ENCODE data around the gene MDH1B.
"Not testable (repeated sequence)": the region's sequence is repeated elsewhere in the genome, so short reads cannot be mapped to it uniquely, and the experiment has no call there.

The MDH1B gene

DNA sequence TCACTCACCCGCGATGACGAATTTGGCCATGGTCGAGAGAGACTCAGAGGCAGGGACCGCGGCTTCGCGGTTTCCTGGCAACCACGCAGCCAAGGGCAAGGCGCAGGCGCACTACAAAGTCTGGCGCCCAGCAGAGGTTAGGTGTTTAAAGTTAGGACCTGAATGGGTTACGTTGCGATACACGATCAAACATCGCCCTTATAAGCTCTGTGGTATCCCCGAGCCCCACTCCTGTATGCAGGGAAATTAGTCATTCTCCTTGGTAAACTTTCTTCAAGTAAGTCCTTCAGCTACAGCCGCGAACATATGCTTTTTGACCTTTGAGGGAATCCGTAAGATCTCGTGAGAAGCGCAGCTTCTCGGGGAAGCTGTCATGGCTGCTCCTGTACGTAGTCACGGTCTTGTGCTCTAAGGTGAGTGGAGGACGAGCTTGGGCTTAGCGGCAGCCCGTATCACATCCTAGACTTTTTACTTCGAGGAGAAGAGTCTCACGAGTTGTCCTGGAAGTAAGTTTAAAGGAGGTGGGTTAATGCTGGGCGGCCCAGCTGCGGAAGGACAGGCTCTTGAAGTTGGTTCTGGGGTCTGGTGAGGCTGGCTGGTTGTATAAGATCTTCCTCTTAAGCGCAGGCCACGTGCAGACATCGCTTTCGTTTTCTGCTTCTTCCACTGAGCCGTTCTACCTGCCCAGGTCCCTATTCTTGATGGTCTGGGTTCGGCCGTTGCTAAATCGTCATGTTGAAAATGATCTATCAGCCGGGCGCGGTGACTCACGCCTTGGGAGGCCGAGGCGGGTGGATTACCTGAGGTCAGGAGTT, at the start of gene MDH1B, which contains the start of gene FASTKD2:
Gene MDH1B (minus strand): TSS at position 87 of the 815 bp plus-strand sequence. CDS start 57 bp downstream, at position 30.
Gene FASTKD2 (plus strand): TSS at position 365 of the 815 bp plus-strand sequence. CDS start 1,088 bp downstream, outside the sequence.
- peak; percentile 75 for DNase-seq

DNA sequence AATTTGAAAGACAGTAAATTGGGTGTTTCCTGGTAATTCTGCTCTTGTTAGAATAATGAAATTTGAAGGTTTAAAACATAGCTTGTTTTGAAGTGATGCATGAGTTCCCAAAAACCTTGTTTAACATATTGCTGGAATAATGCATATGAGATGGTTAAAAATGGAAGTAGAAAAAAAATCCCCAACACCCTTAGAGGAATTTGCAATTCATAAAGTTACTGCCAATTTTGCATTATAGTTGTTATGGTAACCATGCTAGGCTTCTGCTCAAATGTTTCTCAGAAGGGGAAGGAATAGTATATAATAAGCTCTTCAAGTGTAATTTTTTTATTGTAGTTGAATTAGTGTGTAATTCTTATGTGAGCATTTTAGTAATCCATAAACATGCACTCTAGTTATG, 49.4 kb upstream of the MDH1B start:
- DNase-seq = no peak

DNA sequence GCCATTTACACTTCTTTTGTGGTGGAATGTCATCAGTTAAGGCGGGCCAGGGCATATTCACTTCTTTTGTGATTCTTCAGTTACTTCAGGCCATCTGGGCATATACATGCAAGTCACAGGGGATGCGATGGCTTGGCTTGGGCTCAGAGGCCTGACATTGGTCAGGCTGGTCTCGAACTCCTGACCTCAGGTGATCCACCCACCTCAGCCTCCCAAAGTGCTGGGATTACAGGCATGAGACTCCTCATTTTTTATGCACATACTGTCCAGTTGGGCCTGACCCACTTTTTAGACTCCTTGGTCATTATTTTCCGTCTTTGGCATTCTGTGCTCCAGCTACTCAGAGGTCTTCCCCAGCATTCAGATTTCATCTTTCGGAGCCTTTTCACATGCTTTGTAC, 47.3 kb upstream of the MDH1B start:
- DNase-seq = not testable (repeated sequence)

DNA sequence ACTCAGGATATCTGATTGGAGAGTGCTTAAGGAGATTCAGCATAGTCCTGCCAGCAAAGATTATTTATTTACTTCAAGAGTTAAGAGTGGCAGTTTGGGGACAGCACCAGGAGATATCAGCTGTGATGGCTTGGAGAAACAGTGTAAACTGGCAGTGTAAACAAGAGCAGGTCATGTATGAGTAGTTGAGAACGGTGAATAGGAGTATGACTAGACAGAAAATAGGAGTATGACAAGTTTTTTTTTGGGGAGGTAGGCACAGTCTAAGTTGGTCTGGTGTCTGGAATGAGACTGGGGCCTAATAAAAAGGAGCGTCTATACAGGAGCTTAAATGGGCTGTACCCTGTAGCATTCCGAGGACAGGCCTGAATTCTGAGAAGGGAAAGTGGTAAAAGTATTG, 42.5 kb upstream of the MDH1B start:
- not testable (repeated sequence) for DNase-seq

DNA sequence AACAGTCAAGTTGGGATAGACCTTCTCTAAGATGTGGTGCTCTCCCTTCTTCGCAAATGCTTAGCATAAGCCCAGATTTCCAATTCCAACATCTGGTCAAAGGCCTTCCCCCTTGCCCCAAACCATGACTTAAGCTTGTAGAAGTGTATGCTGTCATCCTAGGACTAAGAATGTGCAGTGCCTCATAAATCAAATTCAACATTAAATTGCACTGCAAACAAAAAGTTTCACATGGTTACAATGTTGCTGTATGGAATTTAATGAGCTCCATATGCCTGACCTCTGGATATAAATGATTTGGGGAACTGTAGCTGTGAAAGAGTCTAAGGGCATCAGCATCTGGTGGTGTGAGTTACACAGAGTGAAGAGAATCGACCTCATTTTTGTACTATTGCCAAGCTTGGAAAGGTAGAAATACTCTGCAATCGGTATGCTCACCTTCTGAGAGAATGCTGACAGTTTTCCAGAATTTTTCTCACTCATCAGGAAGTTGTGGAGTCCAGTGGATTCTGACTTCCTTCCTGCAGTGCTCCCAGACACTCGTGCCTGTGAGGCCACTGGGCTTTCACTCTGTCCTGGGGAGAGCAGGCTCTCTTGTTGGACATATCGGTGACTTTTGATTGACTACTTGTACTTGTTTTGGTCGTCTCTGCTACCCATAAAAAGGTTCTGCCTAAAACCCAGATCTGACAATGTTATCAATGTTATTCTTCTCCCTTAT, 40.9 kb upstream of the MDH1B start:
- peak; percentile 70 for DNase-seq

DNA sequence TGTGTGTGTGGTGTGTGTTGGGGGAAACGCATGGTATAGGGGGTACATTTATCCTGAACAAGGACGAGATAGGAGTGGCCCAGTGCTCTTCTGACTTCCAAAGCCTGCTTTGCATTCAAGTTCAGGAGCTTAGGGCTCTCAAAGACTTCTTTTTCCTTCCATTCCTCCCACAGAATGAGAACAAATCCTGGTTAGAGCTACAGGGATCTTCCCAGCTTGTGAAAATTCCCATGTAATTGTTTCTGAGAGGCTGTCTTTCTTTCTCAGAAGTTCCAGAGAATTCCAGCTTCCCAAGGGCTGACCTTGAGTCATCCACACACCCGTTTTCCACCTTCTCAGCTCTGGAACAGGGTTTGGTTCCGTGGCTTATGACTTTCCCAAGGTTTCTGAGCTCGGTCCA, 39.2 kb upstream of the MDH1B start:
- DNase-seq = no peak

DNA sequence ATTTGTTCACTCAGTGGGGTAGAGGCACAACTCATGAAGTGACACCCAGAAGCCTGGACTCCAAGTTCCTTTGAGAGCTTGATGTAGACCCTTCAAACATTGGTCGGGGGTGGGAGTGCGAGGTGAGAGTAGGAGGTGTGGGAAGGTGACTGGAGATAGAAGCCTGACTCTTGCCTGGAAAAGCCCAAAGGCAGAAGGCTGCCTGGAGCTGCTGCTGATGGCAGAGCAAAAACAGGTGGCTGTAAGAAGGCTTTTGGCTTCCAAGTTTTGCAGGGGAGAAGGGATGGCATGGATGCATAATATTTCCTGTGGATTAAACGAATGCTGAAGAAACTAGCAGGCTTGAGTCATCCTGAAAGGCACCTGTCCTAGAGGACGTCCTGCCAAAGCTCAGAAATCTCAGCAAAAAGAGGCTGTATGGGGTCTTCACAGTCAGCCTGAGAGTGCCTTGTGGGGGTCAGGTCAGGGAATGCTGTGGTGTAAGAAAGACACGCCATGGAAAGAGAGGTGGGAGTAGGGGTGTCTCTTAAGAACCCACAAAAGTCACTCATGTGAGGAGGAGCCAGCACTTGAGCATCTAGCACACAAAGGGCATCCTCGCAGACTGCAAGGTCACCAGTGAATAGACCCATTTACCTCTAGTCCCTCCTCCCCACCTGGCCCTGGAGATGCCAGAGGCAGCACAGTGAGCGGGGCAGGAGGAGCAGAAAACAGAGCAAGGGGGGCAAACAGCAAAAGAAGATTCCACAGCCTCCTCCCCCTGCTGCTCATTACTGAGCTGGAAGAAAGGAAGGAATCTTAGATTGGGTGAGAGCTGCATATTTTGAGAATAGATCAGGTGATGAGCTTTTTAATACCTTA, 37.8 kb upstream of the MDH1B start:
- no peak for DNase-seq

DNA sequence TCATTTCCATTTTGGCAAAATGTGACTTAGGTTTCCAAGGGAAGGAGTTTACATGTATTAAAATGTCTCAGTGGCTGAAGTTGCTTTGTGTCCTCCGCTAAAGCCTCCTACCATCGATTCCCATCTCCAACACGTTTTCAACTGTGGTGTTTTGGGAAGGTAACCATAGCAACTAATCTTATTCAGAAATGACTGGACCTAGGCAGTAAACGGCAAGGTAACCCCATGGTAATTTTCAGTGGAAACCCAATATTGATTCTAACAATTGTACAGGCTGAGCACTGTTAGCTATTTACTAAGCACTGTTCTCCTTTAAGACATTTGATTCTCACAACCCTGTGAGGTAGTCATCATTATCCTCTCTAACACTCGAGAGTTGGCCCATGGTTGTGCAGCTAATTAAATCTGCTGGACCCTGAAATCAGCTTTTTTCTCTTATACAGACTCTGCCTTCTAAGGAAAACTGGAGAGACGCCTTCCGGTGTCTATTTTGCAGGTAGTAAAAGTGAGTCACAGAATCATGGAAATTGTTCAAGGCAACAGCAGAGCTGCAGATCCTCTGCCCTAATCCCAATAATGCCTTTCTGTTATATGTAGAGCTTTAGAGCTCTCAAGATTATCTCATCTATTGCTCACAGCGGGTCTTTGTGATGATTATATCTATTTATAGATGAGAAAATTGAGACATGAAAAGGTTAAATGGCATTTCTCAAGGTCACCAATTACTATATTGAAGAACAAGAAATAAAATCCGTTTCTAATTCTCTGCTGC, 36.5 kb upstream of the MDH1B start:
- no peak for DNase-seq

DNA sequence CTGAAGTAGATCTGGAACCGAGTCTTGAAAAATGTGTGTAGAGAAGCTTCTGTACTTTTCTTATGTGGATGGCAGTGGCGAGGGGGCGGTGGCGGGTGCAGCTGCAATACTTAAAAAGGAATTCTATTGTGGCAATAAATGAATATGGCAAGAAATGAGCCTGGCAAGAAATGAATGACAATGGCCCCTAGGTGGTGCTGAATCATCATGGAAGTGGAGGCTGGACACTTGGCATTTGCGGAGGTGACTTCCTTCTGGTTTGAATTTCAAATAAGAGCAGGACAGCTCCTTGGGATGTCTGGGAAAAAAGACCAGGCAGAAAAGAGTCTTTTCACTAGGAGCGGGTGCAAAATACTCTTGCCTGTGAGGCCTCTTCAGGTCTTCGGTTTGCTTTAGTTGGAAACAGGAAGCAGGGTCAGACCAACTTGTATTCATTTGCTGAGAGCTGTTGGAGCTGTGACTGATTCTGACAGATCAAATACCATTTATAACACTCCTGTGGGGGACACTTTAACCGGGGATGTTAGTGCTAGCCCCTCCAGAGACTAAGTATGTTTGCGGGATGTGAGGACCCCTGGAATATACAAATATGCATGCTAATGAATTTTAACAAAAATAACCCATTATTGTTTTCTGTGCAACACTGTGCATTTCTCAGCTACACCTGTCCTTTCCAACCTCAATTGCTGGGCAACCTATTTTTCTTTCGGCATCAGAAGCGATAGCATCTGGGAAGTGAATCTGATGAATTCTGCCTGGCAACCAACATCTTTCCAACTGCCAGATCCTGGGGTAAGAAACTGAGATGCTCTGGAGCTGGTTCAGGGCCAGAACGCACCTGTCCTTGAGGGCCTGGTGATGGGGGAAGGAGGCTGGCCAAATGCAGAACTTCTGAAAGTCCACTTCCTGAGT, 35.6 kb upstream of the MDH1B start:
- peak; percentile 90 for DNase-seq

DNA sequence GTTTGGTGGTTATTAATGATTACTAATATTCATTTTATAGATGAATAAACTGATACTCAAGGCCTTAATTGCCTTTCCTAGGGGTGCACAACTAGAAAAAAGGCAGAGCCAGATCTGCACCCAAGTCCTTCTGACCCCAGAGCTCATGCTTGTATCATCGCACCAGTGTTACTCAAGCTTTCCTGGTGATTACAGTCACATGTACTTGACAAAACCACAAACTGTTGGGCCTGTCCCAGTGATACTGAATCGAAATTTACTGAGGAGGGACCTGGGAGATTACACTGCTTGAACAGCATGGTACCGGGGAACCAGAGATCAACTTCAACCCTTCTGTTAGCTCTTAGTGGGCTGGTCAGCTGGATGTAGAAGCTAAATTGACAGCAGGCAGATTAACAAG, 34.0 kb upstream of the MDH1B start:
- DNase-seq = no peak

DNA sequence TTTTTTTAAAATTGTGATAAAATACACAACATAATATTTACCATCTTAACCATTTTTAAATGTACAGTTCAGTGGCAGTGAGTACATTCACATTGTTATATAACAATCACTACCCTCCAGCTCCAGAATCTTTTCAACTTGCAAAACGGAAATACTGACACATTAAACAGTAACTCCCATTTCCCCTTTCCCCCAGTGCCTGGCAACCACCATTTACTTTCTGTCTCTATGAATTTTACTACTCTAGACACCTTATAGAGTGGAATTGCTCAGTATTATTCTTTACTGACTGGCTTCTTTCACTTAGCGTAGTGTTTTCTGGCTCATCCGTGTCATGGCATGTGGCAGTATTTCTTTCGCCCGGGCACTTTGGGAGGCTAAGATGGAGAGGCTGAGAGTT, 32.9 kb upstream of the MDH1B start:
- DNase-seq = no peak

DNA sequence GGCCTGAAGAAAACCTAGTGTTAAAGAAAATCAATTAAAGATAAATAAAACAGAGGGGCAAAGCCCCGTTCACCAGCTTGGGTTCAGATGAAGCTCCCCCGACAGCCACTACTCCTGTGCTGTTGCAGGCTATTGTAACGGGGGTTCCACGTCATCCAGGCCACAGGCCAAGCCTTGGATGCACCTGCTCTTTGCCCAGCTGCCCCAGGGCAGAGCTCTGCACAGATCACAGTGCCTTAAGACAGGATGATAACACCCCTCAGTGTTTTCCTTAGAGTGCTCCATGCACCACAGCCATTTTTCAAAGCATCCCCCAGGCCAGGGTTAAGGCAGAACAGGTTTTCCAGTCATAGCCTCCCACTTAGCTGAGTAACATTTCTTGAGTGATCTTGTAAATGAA, 32.2 kb upstream of the MDH1B start:
- no peak for DNase-seq

DNA sequence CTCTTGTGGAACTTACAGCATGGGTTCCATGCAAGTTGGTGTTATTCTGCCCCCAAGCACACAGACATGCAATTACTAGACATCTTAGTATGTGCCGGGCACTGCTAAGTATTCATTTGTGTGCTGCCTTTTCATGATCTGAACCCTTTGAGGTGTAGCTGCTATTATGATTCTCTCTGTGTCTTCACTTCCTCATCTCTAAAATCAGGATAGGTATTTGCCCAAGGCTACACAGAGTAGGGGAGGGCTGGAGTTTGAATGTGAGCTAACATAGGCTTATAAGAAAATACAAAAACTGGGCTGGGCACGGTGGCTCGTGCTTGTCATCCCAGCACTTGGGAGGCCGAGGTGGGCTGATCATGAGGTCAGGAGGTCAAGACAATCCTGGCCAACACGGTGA, 27.5 kb upstream of the MDH1B start:
- no peak for DNase-seq

DNA sequence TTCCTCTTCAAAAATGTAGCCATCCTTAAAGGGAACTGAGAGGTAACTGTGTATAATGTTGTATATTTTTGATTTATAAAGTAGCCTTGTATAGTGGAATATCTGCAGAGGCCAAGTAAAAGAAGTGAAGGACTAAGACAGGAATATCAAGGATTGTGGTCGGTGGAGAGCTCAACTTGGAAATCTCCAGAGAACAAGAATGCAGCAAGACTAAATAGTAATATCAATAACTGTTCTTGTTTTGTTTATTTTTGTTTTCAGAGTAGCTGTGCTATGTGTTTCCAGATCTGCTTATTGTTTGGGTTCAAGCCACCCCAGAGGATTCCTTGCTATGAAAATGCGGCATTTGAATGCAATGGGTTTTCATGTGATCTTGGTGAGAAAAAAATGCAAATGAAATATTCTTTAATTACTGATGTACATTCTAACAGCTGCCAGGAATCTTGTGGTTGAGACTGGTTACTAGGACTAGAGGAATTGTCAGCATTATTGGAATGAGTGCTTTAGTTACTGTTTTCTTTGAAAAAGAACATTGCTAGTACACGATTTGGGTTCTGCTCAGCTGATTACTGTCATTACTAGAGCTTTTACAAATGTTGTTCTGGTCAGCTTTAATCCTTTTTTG, 25.3 kb upstream of the MDH1B start:
- no peak for DNase-seq

DNA sequence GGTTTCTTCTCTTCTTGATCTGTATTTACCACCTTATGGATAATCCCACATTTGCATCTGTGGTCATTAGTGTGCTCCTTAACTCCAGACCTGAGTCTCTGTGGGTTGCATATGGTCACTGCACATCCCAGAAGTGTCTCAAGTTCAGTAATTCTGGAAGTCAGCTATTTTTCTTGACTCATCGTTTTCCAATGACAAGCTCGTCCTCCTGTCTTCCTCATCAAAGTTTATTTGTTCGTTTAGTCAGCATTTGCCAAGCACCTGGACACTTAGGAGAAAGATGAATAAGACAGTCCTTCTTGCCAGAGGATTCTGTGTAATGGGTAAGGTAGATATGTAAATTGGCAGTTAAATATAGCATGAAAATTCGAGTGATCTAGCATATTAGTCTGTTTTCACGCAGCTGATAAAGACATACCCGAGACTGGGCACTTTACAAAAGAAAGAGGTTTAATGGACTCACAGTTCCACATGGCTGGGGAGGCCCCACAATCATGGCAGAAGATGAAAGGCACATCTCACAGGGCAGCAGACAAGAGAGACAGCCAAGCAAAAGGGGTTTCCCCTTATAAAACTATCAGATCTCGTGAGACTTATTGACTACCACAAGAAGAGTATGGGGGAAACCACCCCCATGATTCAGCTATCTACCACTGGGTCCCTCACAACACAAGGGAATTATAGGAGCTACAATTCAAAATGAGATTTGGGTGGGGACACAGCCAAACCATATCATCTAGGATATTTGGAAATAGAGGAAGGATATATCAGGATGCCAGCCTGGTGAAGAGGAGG, 19.6 kb upstream of the MDH1B start:
- DNase-seq = no peak

DNA sequence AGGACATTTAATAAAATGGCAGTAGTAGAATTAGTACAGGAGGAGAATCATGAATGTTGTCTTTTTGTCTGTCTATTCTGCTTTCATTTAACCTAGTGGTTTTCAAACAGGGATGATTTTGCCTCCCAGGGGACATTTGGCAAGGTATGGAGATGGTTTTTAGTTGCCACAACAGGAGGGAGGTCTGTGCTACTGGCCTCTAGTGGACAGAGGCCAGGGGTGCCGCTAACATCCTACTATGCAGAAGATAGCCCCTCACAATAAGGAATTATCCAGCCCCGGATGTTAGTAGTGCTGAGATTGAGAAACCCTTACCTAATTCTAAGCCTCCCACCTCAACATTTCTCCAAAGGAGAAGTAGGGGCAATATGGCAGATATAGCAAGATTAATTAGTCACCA, 18.6 kb upstream of the MDH1B start:
- DNase-seq = no peak

DNA sequence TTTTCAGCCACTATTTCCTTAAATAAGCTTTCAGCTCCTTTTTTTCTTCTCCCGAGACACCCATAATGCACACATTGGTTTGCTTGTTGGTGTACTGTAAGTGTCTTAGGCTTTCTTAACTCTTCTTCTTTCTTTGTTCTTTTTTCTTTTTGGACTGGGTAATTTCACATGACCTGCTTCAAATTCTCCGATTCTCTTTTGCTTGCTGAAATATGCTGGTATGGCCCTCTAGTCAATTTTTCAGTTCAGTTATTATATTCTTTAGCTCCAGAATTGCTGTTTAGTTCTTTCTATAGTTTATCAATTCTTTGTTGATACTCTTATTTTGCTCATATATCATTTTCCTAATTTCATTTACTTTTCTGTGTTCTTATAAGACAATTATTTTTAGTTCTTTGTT, 15.5 kb upstream of the MDH1B start:
- DNase-seq = no peak

DNA sequence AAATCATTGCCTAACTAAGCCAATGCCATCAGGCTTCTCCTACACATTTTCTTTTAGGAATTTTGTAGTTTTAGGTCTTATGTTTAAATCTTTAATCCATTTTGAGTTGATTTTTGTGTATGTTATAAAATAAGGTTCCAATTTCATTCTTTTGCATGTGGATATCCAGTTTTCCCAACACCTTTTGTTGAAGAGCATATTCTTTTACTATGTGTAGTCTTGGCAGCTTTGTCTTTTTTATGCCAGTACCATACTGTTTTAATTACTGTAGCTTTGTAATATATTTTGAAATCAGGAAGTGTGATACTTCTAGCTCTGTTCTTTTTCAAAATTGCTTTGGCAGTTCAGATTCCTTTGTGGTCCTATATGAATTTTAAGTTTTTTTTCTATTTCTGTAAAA, 11.3 kb upstream of the MDH1B start:
- DNase-seq = no peak

DNA sequence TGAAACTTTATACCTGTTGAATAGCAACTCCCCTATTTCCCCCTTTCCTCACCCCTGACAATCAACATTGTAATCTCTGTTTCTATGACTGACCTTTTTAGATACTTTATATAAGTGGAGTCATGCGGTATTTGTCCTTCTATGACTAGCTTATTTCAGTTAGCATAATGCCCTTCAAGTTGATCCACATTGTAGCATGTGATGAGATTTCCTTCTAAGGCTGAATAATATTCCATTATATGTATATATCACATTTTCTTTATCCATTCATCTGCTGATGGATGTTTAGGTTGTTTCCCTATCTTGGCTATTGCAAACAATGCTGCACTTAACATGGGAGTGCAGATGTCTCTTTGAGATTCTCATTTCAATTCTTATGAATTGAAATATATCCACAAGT, 9.7 kb upstream of the MDH1B start:
- DNase-seq = no peak
